G401.6 (cell line): ENCODE measurements around the gene SOX1.

ENCODE experiments used
- FAIRE-seq: peaks from 2 replicates; lab custom pipeline; 2012; peaks lifted over from hg19 to GRCh38; lab: Jason Lieb, UNC

SOX1 gene

DNA sequence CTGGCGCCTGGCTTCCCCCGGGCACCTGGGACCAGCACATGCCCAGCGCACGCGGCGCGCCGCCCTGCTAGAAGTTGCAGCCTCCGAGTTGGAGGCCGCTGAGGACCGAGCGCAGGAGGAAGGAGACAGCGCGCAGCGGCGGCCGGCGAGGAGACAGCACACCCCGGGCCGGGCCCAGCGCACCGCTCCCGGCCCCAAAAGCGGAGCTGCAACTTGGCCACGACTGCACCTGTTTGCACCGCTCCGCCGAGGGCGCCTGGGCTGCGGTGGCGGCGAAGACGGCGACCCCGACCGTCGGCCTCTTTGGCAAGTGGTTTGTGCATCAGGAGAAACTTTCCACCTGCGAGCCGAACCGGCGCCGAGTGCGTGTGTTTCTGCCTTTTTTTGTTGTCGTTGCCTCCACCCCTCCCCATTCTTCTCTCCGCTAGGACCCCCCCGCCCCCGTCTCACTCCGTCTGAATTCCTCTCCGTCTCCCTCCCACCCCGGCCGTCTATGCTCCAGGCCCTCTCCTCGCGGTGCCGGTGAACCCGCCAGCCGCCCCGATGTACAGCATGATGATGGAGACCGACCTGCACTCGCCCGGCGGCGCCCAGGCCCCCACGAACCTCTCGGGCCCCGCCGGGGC is at the start of gene SOX1:
TSS of gene SOX1 (plus strand) at position 34 of the 626 bp plus-strand sequence. CDS start at position 544, 510 bp downstream.
- FAIRE-seq: no peak

- no peak for FAIRE-seq
Measured at GRCh38 chr13:112024577-112024976, 42.4 kb upstream of the SOX1 start.

- no peak for FAIRE-seq
Measured at GRCh38 chr13:112027250-112027649, 39.7 kb upstream of the SOX1 start.

DNA sequence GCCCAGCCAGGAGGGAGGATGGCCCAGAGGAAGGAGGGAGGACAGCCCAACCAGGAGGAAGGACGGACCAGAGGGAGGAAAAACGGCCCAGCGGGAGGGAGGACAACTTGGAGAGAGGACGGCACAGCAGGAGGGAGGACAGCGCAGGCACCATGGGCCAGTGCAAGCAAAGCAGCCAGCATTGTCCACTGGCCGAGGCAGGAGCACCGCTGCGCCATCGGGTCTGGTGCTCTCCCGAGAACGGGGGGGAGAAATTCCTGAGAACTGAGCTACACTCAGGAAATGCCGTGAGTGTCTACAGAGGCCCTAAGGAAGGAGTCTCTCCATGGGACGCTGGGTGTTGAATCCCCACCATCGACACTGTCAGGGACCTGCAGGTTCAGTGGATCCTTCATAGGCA is 38.5 kb upstream of the SOX1 start:
- no peak for FAIRE-seq

DNA sequence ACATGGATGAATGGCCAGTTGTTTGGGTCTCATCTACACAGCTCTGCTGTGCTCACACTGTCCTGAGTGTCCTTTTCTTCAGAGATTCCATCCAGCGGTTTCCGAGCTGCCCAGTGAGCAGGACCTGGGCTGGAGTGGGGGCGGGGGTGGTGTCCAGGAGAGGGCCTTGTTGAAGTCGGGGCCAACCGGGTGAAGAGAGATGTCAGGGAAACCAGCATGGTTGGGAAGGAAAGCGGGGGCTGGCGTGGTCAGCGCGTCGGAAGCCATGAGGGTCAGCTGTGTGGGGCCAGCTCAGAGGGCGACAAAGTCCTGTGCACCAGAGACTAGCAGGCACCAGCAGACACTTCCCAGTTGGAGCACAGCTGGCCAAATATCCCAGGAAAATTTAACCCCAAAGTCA is 37.8 kb upstream of the SOX1 start:
- no peak for FAIRE-seq

- FAIRE-seq: no peak
Measured at GRCh38 chr13:112032186-112032993, 34.6 kb upstream of the SOX1 start.

DNA sequence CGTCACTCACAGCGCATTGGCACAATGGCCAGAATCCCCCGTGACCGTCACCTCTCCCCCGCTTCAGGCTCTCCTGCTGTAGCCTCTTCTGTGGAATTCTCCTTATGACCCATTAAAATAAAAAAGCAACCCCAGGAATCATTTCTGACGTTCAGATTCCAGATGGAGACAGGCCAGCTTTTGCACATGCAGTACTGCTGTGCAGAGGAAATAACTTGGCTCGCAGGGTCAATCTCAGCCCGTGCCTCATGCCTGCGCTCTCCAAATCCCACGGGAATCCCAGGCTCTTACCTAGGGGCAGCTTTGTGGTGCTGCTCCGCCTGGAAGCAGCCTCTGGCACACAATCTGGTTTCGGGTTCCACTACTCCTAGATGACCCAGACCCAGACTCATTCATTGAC is 32.7 kb upstream of the SOX1 start:
- FAIRE-seq: no peak

DNA sequence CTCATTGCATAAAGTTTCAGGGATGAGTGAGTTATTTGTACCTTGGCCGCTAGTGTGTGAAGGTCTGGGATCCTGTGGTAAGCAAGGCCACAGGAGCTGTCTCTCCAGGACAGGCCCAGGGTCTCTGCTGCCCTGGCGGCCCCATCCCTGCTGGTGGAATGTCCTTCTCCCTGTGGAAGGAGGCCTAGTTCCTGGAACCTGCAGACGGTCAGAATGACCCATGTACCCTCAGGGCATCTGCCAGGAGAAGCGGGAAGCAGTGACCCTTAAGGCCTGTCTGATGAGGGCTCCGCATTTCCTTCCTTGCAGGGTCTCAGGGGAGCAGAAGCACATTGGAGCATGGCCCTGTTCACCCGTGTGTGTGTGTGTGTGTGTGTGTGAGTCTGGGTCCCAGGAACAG is 32.1 kb upstream of the SOX1 start:
- no peak for FAIRE-seq

DNA sequence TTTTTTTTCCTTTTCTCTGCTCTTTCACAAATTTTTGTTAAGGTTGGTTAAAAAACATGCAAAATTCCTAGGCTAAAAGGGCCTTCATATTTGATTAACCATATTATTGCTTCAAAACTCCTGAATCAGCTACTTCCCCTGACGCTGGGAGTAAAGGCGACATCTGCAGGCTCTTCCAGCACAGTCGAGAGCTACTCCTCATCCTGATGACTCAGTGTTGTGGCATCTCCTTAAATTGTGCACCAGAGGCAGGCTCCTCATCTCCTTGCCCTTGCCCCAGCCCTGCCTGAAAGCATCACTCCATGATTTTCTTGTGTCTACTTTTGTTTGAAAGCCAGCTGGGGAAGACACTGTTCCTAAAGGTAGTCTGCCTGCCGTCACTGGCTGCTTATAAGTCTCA is 24.5 kb upstream of the SOX1 start:
- no peak for FAIRE-seq

- no peak for FAIRE-seq
Measured at GRCh38 chr13:112052213-112052612, 14.7 kb upstream of the SOX1 start.

DNA sequence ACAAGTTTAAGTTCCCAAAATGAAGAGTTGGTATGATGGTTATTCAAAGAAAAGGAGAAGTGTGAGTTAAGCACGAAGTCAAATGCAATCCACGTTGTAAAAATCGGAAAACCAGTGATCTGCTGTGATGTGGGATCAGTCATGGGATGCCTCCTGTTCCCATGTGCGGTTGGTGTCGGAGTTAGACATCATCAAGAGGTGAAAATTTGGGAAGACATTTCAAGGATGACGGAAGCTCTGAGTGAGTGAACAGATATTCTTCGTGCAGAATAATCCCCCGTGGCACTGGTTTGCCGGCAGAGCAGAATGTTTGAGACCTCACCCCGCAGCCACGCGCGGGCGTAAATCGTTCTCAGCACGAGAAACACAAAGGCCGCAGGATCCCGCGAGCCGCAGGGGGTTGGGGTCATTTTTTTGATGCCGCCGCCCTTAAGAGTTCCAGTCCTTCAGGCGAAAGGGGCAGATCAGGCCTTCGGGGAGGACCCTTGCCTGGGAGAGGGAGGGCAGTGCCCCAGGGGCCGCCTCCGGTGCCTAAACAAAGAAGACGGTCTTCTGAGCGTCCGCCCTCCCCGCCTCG is 13.7 kb upstream of the SOX1 start:
- no peak for FAIRE-seq

GRCh38 chr13:112053744-112054615 is 13.0 kb upstream of the SOX1 start:
- FAIRE-seq: no peak

DNA sequence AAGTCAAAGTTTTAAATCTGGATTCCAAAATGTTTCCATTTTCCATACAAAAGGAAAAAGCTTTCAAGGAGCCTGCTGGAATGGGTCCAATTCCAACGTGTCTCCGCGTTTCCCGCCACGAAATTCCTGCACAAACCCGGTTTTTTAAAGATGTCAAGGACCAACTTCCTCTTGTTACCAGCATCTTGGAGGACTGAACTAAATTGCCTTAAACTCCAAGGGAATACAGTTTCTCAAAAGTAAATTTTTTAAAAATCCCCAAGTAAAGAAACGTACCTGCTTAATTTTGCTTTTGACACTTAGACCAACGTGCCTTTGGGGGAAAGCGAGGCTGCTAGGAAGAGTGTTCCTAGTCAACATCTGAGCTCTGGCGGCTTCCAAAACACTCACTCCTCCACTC is 12.3 kb upstream of the SOX1 start:
- FAIRE-seq: no peak

DNA sequence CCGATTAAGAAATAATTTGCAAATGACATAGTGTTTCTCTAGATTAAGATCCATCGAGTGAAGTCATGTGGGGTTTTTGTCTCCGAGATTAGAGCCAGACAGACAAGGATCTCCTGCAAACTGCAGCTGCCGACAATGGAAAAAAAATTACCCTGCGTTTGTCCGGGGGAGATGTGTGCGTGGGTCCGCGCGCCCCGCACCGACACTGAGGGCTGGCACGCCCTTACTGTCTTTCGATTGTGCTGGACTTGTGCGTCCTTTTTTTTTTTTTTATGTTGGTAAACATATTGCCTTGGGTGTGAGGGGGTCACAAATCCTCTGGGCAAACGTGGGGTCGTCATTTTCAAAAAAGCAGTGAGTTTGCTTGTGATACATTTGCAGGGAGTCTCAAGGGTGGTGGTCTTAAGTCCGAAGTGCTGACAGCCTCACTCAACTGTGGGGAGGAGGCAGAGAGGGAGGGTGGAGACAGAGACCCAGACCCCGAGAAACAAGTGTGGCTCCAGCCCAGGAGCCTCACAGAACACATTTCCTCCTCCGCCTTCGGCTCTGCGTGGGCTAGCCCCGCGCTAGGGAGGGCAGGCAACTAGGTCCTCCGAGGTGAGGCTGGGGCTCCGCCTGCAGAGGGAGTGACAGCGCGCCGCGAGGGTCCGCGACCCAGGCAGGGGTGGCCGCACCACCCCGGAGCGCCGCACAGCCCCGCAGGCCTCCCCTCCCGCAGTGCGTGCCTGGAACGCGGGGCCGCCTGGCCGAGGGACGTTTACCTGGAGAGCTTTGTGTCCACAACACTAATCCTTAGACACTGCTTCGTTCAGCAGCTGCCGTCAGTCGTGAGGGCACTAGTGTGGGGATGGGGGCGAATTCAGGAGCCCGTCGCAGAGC is 11.7 kb upstream of the SOX1 start:
- FAIRE-seq: no peak

GRCh38 chr13:112055915-112056269 is 11.1 kb upstream of the SOX1 start:
- no peak for FAIRE-seq

DNA sequence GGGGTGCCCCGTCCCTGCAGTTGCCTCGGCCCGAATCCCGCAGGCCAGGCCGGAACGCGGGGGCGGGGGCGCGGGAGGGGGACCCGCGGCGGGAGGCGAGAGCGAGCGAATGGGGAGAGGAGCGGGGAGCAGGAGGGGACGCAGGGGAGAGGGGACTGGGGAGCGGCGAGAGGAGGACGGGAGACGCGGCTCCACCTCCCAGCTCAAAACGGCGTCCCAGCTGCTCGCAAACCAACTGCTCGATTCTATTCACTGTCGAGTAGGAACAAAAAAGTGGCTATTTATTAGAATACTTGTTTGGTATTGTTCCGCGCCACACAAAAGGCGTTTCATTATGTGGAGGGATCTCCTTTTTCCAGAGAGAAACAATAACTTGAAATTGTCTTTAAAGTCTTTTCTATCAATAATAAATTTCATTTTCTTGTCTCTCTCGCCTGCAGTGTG is 10.6 kb upstream of the SOX1 start:
- FAIRE-seq: no peak

GRCh38 chr13:112056739-112057438 is 10.1 kb upstream of the SOX1 start:
- no peak for FAIRE-seq

GRCh38 chr13:112057439-112057735 is 9.6 kb upstream of the SOX1 start:
- FAIRE-seq: no peak

GRCh38 chr13:112057736-112058518 is 9.0 kb upstream of the SOX1 start:
- no peak for FAIRE-seq

GRCh38 chr13:112058519-112058873 is 8.5 kb upstream of the SOX1 start:
- no peak for FAIRE-seq

DNA sequence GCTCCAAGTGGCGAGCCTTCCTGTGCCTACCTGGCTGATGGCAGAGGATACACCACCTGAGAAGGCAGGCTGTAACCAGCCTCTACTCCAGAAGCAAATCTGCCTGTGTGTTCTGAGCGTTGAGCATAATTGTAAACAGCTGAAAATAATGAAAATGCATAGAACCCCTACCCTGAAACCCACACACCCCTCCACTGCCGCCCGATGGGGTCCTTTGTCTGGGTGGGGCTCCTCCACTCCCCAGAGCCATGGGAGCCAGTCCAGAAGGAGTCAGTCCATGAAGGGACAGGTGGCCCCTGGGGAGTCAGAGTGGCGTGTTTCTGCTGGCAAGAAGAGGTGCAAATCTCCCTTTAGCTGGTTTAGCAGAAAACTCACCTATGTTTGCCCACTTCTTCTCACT is 8.0 kb upstream of the SOX1 start:
- FAIRE-seq: no peak
